Tongue (tissue), 2 donors: ENCODE measurements around the gene EHMT1. TPM values are rescaled to one million over a fixed set of nuclear protein-coding genes. Genes with fewer than 3 reads are reported as not detected.
"Not testable (repeated sequence)": the region's sequence is repeated elsewhere in the genome, so short reads cannot be mapped to it uniquely, and the experiment has no call there.

Source experiments
- DNase-seq: peaks from one replicate; pipeline ENCODE4 v3.0.0-alpha.2; 2015
- total RNA-seq: library from RNA; depleted of rRNA; stranded (reverse); fragments of >200 nt; gene quantifications from one replicate; pipeline ENCODE4 v1.2.3, GENCODE V29; 2014

EHMT1 gene
- total RNA-seq, 1 donor from 2014 or later = 70.3 TPM

- peak; percentile 24 for DNase-seq
Observed at GRCh38 chr9:137720571-137721110, 101.8 kb downstream of the EHMT1 start.

- DNase-seq = no peak
Observed at GRCh38 chr9:137721479-137721878, 102.7 kb downstream of the EHMT1 start.

GRCh38 chr9:137721899-137722298 lies 103.1 kb downstream of the EHMT1 start:
- no peak for DNase-seq

GRCh38 chr9:137722481-137722880 lies 103.7 kb downstream of the EHMT1 start:
- no peak for DNase-seq

- DNase-seq = not testable (repeated sequence)
Observed at GRCh38 chr9:137723356-137723755, 104.6 kb downstream of the EHMT1 start.

- no peak for DNase-seq
Observed at GRCh38 chr9:137723783-137724445, 105.1 kb downstream of the EHMT1 start.

GRCh38 chr9:137724818-137725240 lies 106.0 kb downstream of the EHMT1 start:
- DNase-seq = no peak

- no peak for DNase-seq
Observed at GRCh38 chr9:137725598-137725997, 106.8 kb downstream of the EHMT1 start.

GRCh38 chr9:137726336-137726735 lies 107.5 kb downstream of the EHMT1 start:
- not testable (repeated sequence) for DNase-seq

- no peak for DNase-seq
Observed at GRCh38 chr9:137726764-137727163, 108.0 kb downstream of the EHMT1 start.

- DNase-seq = no peak
Observed at GRCh38 chr9:137727716-137728115, 108.9 kb downstream of the EHMT1 start.

- DNase-seq = no peak
Observed at GRCh38 chr9:137728444-137729311, 109.9 kb downstream of the EHMT1 start.

GRCh38 chr9:137731216-137731946 lies 112.6 kb downstream of the EHMT1 start:
- no peak for DNase-seq

- DNase-seq = no peak
Observed at GRCh38 chr9:137731947-137732813, 113.4 kb downstream of the EHMT1 start.

- DNase-seq = no peak
Observed at GRCh38 chr9:137733429-137733828, 114.6 kb downstream of the EHMT1 start.

- no peak for DNase-seq
Observed at GRCh38 chr9:137734181-137734580, 115.4 kb downstream of the EHMT1 start.

- not testable (repeated sequence) for DNase-seq
Observed at GRCh38 chr9:137738182-137738696, 119.4 kb downstream of the EHMT1 start.

- no peak for DNase-seq
Observed at GRCh38 chr9:137738703-137739102, 119.9 kb downstream of the EHMT1 start.

- DNase-seq = no peak
Observed at GRCh38 chr9:137739371-137740309, 120.8 kb downstream of the EHMT1 start.

GRCh38 chr9:137740312-137740711 lies 121.5 kb downstream of the EHMT1 start:
- DNase-seq = peak; percentile 91
